Measurements from ENCODE around the gene SDK1. TPM values are rescaled to one million over a fixed set of nuclear protein-coding genes. Genes with fewer than 3 reads are reported as not detected.
"Not testable (repeated sequence)": the region's sequence is repeated elsewhere in the genome, so short reads cannot be mapped to it uniquely, and the experiment has no call there.

SDK1 gene
- total RNA-seq, 1 experiment from 2014 or later = 1.8 TPM

DNA sequence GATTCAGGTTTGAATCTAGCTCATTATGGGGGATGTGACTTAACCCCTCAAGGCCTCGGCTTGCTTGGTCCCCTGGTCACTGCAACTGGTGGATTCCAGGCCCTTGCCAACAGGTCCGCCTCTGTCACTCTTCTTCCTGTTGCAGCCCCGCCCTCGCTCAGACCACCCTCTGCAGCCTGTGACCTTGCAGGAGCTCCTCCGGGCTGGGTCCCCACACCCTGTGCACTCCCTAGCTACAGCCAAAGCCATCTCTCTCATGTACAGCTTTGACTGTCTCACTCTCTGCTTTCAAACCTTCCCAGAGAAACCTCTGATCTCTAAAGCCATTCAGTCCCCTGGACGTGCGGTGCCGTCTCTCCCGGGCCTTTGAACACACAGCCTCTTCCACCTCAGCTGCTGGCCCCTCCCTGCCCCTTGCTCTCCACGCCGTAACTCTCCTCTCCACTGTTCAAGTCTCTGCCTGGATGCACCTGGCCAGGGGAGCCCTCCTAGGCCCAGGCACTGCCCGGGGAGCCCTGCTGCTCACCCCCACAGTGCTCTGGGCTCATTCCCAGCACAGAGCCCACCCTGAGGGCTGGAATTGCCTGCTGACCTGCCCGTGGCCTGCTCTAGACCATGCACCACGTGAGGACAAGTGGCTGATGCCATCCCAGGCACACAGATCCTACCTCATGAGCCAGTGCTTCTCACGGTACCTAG, 895.2 kb downstream of the SDK1 start:
- no peak for DNase-seq (ENCODE audit: low spot score)

DNA sequence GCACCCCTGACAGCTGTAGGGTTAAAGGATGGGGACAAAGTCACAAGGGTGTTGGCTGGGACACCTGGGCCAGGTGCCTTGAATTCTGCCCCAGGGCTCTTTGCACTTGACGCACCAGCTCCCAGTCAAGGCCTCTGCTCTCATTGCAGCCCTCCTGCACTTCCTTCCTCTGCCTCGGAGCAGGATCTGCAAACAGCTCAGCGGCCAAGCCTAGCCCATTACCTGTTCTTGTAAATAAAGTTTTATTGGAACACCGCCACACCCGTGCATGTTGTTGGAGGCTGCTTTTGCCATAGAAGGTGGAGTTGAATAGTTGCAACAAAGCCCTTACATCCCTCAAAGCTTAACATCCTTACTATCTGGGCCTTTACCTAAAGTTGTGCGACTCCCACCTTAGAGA, 897.2 kb downstream of the SDK1 start:
- no peak for DNase-seq (ENCODE audit: low spot score)

DNA sequence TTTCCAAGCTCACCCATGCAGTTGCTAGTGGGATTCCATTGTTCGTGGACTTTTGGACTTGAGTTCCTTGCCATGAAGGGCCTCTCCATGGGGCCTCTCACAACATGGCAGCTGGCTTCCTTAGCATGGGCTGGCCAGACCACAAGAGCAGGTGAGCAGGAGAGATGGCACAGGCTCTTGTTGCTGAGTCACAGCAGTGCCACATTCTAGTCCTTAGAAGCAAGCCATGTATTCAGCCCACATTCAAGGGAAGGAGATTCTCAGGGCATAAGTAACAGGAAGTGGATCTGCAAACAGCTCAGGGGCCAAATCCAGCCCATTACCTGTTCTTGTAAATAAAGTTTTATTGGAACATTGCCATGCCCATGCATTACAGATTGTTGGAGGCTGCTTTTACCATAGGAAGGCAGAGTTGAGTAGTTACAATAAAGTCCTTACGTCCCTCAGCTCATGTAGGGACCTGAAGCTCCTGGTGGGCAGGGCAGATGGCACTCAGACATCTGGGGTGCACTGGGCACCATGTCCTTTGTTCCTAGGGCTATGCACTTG, 899.6 kb downstream of the SDK1 start:
- peak; percentile 4 for DNase-seq (ENCODE audit: low spot score)

DNA sequence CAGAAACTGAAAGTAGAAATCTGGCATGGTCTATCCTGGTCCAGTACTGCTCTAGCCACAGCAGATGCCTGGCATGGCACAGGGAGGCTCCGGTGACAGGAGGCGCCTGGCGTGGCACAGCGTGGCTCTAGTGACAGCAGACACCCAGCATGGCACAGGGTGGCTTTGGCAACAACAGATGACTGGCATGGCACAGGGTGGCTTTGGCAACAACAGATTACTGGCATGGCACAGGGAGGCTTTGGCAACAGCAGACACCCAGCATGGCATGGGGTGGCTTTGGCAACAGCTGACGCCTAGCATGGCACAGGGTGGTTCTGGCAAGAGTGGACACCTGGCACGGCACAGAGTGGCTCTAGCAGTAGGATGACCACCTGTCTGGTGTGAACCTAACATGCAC, 900.5 kb downstream of the SDK1 start:
- no peak for DNase-seq (ENCODE audit: low spot score)

DNA sequence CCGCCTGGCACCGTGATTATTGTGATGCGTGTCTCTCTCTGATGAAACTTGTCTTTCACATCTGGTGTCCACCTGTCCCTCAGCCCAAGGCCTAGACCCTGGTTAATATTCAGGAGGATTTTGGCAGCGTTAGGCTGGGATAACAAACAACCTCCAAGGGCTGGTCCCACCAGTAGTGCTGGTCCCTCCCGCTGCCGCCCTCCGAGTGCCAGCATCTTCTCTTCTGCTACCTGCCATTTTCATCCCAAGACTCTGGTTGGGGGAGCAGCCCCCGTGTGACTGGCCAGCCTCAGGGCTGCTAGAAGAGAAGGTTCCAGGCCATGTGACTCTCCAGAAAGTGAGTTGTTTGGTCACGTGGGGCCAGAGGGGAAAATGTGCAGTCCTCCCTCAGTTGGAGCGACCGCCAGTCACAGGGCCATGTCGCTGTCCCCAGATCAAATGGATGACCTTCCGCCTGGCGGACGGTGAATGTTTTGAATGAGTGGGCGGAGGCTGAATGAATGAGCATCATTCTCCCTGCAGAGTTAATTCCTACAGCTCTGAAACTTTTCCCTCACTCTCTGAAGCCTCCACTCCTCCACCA, 901.2 kb downstream of the SDK1 start:
- DNase-seq (ENCODE audit: low spot score) = no peak

DNA sequence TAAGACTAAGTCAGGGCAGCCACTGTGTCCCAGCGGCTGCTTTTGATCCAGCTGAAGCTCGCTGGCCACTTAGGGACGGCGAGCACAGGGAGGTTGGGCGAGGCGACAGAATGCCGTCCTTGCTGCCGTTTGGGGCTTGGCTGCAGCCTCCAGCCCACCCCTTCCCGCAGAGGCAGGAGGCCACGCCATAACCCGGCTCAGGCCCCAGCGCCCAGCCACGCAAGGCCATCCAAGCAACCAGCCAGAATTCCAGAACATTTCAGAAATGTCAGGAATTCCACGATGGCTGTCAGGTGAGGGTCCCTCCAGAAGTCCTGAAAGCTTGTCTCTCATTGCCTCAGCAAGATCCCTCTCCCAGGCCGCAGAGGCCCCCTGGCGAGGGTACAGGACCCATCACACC, 901.9 kb downstream of the SDK1 start:
- no peak for DNase-seq (ENCODE audit: low spot score)

DNA sequence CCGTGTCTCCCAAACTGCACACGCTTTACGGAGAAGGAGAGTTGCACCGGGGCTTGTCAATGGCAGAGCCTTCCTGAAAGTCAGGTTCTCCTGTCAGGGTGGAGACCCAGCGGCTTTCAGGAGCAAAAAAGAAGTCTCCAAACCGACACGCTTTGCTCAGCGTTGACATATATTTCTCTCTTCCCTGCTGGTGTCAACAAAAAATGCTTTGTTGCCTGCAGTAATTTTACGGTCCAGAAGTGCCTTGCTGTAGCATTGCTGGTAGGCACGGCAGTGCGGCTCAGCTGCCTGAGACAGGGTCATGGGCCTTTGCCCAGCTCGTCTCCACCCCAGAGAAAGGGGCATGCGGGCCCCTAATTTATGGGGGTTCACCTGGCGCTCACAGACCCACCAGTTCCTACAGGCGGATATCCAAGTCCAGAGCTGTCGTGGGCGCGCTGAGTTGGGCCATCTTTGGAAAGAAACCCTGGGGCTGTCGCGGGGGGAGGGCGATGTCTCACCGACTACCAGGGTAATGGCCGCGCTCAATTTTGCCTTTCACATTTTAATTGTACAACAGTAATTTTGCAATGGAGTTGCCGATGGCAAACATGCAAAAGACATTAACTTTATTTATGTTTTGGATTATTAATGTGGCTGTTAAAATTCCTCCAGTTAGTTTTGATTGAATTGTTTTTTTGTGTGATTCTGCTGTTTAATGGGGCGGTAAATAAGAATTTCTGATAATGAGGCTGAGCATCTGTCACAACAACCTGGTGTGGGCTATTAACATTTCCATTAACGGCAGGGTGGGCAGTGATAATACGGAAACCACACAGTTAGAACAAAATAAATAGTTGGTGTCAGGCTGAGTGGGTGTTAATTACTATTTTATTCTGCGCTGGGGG, 902.8 kb downstream of the SDK1 start:
- no peak for DNase-seq (ENCODE audit: low spot score)

DNA sequence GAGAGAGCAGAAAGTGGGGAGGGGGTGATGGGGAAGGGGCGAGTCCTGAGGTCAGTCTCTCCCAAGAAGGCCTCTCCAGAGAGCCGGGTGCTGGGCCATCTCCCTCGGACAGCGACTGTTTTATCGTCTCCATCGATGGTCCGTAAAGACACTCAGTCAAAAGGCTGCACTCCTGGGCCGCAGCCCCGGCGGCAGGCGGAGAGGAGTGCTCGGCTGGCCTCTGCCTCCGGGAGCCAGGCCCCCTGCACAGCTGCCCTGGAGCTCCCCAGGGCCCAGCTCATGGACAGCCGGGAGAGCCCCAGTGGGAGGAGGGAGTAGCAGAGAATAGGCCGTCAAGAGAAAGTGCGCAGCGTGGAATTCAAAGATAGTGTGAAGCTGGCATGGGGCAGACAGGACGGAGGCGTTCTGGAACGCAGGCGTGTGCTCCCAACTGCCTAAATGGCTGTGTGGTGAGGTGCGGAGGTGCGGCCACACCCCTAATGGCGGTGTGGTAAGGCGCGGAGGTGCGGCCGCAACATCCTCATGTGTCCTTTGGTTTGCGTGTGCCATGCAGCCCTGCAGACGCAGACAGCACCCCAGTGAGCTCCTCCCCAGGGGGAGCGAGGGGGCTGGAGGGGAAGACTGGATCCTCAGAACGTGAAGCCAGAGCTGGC, 903.6 kb downstream of the SDK1 start:
- DNase-seq (ENCODE audit: low spot score) = no peak

DNA sequence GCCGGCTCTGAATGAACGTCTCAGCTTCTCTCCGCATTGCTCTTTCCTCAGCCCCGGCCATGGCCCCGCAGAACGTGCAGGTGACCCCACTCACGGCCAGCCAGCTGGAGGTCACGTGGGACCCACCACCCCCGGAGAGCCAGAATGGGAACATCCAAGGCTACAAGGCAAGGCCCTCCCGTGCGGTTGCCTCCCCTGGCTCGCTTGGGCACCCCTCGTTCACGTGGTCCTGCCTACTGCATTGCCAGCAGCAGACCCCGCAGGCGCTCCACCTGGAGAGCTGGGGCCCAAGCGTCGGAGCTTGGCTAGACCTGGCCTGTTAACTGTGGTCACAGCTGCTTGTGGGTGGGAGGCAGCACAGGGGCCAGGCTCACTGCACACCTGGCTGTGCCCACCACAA, 904.8 kb downstream of the SDK1 start:
- DNase-seq (ENCODE audit: low spot score) = no peak

DNA sequence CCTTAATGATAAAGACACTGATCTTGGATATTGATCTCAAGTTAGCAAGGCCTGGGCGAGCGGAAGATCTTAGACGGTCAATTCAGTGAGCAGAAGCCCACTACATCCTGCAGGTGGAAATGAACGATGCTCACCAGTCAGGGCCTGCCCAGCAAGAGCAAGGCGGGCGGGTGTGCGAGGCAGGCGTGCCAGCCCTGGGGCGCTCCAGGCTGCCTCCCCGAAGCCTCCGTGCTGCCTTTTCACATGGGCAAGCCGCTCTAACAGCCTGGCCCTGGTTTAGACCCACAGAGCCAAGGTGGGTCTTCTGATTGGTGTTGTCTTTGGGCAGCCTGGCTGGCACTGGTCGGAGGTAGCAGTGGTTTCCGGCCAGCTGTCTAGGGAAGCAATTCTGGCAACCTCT, 906.0 kb downstream of the SDK1 start:
- DNase-seq (ENCODE audit: low spot score) = no peak

DNA sequence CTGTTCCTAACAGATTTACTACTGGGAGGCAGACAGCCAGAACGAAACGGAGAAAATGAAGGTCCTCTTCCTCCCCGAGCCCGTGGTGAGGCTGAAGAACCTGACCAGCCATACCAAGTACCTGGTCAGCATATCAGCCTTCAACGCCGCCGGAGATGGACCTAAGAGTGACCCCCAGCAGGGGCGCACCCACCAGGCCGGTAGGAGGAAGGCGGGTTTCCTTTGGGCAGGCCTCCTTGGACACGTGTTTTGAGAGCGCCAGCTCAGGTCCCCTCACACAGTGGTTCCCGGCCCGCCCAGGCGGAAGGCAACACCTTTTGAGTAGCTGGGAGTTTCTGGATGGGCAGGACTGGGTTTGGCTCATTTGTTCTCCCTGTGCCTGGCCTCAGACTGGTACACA, 907.0 kb downstream of the SDK1 start:
- no peak for DNase-seq (ENCODE audit: low spot score)

DNA sequence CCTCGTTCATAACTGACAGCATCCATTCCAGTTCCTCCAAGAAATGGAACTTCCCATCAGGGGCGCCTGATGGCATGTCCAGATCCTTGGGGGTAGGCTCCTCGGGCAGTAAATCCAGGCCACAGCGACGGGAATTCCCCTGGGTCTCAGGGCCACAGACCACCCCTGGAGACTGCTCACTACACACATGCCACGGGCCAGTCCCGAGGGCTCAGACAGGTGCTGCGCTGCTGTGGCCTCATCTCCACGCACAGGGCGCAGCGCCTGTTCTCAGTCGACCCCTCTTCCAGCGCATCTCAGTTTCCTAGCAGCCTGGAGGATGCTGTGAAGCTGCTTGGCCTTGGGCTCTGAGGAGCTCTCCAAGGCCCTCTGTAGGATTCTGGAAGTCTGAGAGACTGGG, 907.5 kb downstream of the SDK1 start:
- no peak for DNase-seq (ENCODE audit: low spot score)

DNA sequence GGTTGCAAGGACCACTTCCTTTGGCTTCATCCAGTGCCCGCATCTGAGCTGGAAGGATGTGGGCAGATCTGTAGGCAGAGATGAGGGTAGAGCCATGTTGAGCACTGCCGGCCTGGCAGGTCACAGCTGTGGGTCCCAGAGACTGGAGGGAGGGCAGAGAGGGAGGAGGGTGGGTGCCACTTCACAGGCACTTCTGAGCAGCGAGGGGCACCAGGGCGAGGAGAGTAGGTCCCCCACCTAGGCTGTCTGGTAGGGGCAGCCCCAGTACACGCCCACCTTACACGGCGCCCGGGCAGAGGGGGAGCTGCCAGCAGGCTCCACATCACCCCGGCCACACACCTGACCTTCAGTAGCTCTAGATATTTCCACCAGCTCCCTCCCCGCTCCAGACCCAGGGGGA, 908.1 kb downstream of the SDK1 start:
- no peak for DNase-seq (ENCODE audit: low spot score)

DNA sequence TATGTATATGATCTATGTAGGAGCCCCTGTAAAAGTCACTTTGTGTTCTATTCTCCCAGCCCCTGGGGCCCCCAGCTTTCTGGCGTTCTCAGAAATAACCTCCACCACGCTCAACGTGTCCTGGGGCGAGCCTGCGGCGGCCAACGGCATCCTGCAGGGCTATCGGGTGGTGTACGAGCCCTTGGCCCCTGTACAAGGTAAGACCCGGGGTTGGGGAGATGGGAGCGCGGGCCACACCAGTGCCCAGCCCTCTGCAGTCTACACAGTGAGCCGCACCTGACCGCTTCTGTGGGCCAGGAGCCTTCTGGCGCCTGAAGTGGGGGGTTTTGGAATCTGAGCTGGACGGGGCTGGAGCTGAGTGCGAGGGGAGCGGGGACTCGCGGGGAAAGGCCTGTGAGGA, 908.9 kb downstream of the SDK1 start:
- DNase-seq (ENCODE audit: low spot score) = no peak

DNA sequence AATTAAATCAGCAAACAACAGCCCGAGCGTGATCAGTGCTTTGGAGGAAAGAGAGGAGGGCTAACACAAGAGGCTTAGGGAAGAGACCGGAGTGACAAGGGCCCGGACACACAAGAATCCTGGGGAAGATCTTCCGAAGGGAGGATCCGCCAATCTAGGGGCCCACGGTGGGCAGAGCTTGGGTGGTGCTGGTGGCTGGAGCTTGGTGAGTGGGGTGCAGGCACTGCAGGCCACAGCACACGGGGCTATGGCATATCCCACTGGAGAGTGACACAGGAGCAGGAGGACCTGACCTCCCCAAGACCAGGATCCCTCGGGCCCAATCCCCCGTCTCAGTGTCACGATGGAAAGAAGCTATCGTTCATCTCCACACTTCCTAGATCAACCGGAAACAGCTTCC, 909.8 kb downstream of the SDK1 start:
- DNase-seq (ENCODE audit: low spot score) = no peak

DNA sequence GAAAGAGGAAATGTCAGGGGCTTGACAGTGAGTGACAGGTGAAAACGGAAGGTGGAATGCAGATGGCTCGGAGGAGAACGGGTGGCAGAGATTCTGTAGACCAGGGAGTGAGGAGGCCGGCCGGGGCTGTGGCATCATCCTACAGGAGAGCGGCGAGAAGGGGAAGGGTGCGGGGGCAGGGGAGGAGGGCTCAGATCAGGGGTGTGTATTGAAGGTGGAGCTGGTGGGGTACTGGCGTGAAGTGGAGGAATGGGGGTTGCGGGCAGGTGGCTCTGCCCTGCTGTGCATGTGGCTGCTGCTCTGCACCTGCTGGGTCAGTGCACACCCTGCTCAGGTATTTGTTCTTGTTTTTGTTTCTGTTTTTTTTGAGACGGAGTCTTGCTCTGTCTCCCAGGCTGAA, 910.2 kb downstream of the SDK1 start:
- no peak for DNase-seq (ENCODE audit: low spot score)

DNA sequence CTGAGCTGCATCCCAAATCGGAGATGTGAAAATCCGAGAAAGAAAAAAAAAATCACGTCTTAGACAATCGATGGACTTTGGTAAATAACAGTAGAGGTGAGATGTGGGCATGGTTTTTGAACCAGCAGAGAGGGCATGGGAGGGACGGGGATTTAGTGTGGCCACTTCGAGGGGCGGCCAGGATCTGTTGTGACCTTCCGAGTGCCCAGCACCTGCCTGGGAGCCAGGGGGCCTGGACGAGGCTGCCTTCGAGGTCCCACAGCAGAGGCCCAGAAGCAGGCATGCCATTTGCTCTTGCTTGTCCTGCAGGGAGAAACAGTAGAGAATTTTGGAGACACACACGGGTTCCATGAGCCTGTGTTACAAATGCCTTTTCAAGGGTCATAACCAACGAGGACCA, 911.3 kb downstream of the SDK1 start:
- no peak for DNase-seq (ENCODE audit: low spot score)

DNA sequence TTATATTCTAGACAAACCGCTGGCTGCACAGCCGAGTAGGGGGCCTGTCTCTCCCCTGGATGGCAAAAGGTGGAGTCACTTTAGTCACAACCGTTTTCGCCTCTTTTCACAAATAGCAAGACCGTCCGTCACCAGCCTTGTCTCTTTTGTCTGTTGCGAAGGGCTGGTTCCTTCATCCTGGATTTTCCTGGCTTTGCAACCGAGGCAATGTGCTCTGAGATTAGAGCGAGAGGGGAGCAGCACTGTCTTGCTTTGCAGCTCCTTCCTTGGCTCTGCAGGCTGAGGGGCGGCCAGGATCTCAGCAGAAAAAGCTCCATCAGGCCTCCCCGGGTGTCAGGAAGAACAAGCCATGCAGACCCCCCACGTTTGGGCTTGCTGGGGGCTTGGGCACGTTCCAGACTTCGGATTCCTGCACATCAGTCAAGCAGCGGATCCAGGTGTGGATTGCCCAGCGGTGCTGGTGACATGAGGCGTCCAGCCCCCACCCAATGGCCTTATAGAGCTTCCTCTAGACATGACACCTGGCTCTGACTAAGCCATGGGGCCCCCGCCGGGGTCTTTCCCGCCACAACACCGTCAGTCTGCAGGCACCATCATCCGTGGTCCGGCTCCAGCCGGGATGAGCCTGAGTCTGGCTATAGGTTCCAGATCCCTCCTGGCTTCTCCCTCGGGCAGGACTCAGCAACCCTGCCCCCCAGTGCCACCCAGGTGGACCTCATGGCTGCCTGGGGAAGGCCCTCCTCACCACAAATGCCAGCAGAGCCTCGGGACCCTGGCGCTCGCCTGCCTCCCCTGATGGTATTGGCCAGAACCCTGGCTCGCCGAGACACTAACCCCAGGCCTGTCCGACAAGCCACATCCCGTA, 913.5 kb downstream of the SDK1 start:
- DNase-seq (ENCODE audit: low spot score) = no peak

DNA sequence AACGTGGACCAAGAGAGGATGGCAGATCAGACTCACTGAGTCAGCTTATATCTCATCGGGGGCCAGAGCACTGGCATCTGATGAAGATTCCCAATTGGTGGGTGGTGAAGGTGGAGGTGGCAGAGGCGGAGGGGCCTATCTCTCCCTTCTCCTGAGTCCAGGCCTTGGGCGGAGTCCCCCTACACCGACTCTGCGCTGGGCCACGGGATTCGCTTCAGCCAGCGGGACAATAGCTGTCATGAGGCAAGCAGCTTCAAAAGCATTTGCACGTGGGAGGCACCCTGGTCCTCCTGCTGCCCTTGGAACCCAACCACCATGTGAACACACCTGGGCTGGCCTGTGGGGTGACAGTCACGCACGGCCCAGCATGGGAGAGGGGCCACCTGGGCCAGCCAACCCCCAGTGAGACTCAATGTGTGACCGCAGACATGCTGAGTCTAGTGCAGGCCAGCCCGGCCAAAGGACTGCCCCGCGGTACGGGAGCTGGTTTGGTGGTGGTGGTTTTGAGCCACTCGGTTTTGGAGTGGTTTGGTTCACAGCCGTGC, 914.2 kb downstream of the SDK1 start:
- DNase-seq (ENCODE audit: low spot score) = no peak

DNA sequence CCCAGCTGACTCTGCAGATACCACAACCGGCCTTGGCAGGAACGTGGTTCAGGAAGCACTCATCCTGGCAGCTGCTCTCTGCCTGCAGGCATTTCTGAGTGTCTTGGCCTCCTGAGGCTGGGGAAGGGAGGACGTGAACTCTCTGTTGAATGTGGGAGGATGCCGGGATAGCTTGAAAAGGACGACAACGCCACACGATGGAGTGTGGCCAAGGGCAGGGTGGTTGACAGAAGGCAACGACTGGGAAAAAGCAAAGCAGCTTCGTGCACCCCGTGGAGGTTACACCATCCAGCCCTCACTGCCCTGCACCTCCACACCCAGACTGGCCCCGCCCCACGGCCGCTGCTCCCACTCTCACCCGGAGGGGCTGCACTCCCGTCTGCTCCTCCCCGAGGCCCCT, 915.0 kb downstream of the SDK1 start:
- no peak for DNase-seq (ENCODE audit: low spot score)

DNA sequence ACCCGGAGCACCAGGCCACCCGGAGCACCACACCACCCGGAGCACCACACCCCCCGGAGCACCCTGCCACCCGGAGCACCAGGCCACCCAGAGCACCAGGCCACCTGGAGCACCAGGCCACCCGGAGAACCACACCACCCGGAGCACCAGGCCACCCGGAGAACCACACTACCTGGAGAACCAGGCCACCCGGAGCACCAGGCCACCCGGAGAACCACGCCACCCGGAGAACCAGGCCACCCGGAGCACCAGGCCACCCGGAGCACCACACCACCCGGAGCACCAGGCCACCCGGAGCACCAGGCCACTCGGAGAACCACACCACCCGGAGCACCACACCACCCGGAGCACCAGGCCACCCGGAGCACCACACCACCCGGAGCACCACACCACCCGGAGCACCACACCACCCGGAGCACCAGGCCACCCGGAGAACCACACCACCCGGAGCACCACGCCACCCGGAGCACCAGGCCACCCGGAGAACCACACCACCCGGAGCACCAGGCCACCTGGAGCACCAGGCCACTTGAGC, 916.1 kb downstream of the SDK1 start:
- DNase-seq (ENCODE audit: low spot score) = not testable (repeated sequence)
